ENCODE measurements around the gene TEKTIP1.

TEKTIP1 gene

DNA sequence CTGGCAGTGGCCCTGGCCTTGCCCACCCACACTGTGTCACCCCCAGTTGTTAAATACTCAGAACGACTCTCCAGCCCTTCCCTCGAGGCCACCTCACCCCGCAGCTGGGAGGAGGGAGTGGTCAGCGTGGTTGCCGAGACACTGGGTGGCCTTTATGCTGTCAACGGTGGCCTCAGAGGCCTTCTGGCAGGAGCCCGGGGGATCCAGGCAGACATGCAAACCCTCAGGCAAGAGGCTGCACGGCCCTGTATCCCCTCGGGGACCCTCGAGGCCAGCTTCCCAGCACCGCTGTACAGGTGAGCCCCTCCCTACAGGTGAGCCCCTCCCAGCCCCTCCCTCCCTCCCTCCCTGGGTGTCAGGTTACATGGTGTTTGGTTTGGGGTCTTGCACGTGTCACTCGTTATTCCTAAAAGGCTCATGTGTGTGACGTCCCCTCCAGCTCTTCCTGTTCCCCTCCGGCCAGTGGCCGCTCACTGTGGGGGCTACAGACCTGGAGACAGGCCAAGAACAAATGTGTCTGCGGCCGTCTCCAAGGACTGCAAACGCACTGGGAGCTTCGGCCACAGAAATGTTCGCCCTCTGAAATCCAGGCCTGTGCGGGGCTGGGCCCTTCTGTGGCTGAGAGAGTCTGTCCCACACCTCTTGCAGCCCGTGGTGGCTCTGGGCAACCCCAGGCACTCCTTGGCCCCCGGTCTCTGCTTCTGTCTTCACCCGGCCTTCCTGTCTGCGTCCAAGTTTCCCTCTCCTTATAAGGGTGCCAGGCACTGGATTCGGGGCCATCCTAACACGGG lies at the start of gene TEKTIP1:
TEKTIP1 (plus strand) TSS at position 210 of the 791 bp plus-strand sequence; CDS start at position 214, 4 bp downstream.
- DNase-seq, result no peak

DNA sequence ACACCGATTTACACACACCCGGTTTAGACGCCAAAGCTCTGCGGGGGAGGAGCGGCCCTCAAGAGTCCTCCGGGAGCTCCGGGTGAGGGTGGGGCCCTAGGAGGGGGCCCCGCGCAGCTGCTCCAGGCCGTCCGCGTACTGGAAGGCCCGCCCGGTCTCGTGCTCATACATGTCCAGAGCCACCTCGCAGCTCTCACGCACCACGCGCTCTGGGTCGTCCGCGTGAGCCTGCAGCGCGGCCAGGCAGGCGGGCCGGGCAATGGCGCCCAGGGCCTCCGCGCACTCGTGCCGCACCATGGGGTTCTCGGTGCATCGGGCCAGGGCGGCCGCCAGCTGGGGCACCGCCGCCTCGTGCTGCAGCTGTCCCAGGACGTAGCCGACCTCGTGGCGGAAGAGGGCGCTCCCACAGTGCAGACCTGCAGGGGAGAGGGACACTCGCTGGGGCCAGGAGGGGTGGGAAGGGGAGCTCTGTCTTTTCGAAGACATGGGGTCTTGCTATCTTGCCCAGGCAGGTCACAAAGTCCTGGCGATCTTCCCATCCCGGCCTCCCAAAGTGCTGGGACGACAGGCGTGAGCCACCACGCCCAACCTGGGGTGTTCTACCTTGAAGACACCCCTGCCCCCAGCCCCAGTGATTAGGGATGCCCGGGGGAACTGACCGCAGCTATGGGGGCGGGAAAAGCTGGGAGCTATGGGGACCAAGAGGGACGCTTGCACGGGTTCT lies 47.4 kb upstream of the TEKTIP1 start:
- no peak for DNase-seq

DNA sequence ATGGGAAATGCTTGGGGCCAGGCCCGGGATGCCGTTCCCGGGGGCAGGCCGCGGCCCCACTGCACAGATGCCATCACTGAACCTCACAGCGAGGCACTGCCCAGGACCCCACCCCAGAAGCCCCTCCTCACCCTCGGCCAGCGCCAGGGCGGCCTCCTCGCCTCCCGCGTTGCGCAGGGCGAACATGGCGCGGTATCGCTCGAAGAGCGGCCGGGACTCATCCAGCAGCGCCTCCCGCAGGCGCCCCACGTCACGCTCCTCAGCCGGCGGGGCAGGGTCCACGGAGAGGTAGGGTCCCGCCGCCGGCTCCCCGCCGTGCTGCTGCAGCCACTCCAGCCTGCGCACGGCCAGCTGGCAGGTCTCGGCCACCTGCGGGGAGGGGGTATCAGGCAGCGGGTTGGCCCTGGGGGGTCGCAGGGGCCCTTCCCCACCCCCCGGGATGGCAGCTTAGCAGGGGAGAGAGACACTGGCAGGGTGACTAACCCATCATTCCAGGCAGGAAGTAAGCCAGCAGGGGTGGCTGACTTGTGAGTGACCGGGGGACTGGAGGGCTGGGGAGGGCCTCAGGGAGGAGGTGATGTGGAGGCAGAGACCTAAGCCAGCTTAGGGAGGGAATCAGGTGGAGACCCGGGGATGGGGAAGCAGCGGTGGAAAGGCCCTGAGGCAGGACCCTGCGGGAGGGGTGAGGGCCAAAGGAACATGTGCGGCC lies 46.7 kb upstream of the TEKTIP1 start:
- no peak for DNase-seq

DNA sequence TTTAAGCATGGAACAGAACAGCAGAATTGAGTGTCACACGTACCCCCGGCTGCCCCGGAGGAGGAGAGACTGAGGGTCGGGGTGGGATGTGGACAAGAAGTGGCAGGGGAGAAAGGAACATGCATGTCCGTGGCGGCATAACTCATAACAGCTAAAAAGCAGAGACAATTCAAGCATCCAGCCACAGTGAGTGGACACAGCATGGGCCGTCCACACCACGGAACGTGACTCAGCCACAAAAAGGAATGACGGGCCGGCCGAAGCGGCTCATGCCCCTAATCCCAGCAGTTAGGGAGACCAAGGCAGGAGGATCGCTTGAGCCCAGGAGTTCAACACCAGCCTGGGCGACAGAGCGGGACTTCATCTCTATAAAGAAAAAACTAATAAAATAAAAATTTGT lies 46.1 kb upstream of the TEKTIP1 start:
- no peak for DNase-seq

DNA sequence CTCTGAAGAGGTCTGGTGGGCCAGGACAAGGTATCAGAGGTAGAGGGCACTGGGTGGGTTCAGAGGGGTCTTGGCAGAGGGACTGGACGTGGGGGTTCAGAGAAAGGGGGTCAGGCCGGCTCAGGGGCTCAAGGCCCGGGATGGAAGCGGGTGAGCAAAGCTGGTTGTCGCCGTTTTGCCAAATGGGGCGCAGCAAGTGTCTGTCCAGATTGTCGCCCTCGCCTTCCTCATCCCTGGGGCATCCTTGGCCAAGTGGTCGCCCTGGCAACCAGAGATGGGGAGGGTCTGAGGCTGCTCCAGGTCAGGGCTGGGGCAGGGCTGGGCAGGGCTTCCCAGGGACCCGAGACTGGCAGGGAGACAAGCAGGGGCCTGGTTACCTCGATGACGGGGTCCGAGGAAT lies 45.3 kb upstream of the TEKTIP1 start:
- DNase-seq, result no peak

DNA sequence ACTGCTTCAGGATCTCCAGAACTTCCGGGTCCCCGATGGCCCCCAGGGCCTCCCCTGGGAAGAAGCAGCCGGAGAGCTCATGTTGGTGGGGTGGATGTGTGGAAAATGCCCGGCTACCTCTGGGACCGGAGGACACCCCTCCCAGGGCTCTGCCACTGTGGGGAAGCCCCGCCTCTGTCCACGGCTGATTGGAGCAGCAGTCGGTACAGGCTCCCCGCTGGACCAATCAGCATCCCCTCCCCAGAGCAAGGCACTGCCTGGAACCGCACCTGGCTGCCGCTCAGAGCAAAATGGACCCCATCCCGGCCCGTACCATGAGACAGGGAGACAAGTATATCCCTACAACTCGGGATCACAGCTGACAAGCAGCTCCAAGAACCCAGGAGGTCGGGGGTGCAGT lies 44.9 kb upstream of the TEKTIP1 start:
- DNase-seq, result peak; percentile 43 to 58

DNA sequence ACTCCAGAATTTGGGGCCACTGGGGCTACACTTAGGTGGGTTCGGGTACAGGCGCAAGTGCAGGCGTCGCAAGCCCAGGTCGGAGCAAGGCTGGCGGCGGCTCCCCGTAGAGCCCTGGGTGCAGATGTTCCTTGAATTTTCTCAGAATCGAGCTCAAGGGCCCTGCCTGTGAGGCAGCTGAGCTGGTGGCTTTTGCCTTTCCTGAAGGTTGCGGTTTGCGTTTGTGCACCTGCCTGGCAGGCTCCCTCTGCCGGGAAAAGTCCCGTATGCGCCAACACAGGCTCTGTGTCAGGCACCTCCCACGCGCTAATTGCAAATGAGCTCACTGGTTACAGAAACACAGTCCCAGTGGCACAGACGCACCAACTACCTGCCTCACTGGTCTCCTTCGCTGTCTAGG lies 44.4 kb upstream of the TEKTIP1 start:
- DNase-seq, result peak; percentile 69

DNA sequence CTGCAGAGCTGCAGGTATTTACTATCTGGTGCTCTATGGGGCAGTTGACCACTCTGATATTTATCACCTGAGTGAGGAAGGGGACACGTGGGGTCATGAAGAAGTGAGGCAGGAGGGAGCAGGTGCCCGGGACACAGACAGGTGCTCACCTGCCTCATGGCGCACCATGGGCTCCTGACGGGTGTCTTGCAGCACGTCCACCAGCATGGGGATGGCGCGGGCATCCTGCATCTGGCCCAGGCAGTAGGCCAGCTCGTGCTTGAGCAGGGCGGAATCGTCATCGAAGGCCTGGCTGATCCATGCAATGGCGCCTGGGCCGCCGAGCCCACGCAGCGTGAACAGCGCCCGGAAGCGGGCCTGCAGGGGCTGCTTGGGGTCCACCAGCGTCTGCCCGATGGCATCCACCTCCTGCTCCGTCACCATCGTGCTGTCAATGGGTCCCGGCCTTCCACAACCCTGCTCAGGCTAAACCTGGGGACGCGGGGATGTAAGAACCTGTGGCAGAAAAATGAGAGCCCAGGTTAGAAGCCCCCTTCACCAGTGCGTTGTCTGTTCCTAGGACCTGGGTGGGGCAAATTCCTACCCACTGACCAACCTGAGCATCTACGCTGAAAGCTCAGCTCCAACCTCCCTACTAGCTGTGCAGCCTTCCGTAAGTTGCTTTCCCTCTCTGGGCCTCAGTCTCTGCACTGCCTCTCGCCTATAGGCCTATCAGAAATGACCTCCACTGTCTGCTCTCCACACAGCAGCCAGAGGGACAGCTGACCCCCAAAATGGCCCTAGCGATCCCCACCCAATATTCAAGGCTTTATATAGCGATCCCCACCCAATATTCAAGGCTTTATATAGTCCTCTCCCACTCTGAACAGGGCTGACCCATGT lies 42.3 kb upstream of the TEKTIP1 start:
- DNase-seq, result no peak

DNA sequence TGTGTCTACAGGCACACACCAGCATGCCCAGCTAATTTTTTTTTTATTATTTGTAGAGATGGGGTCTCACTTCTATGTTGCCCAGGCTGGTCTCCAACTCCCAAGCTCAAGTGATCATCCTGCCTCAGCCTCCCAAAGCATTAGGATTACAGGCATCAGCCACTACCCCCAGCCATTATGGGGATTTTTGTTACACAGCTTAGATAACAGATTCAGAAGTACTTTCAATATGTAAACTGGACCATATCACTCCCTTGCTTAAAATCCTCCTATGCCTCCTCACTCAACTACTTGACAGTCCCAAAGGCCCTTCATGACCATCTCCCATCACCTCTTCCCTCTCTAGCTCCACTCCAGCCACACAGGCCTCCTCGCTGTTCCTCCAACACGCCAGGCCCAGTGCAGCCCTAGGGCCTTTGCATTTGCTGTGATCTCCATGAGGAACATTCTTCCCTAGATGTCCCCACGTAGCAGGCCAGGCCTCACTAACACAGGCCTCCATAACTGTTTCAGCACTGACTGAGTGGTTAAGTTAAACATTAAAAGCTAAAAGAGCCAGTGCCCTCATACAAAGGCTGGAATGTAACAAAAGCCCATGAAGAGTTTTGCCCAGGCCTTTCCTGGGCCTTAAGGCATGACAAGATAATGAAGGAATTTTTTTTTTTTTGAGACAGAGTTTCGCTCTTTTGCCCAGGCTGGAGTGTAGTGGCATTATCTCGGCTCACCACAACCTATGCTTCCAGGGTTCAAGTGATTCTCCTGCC lies 41.0 kb upstream of the TEKTIP1 start:
- no peak for DNase-seq

DNA sequence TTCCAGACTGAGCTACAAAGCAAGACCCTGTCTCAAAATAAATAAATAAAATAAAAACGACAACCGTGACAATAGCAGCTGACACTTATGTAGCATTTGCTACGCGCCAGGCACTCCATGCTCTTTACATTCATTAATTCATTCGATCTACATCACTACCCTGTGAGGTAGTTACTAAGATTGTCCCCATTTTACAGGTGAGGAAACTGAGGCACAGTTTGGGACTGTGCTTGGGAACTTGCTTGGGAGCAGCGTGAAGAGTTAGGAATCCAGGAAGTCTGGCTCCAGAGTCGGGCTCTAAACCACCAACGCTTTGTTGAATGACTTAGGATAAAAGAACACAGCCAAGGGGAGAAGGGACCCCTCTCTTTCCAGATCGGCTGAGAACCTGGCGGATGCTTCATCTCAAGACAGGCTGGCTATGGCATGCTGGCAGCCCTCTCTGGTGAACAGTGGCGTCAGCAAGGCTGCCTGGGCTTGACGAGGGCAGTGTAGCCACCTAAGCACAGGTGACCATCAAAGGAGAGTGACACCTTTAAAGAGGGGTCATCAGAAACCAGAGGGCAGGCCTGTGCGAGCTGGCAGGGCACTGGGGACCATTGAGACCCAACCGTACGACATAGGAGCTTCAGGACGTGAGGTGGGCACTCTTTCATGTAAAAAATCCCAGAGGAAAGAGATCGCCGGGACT lies 39.1 kb upstream of the TEKTIP1 start:
- DNase-seq, result no peak

DNA sequence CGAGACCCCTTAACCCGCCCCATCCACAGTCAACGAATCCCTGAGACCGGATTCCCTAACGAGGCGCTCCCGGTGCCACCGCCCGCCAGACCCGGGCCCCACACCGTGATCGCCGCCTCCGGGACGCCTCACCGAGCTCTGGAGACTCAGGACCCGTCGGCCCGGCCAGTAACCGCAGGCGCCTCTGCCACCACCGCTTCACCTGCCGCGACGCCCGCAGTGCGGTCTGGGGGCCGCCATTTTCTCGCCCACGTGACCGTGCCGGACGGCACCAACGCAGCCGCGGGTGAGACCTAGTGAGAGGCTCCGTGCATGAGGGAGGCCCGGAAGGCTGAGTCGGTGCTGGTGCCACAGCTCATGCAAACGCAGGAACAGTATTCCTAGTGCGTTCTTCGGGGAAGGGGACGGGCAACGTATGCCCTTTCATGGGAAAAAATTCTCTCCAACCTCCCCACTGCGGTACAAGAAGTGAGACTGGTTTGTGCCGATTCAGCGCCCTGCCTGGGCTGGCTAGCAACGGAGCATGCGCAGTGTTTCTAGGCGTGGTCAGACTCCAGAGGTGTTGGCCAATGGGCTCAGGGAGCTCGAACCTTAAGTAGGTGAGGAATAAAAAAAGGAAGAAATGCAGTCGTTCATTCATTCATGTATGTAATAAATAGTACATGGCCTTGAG lies 38.4 kb upstream of the TEKTIP1 start, which contains the start of gene DOHH:
DOHH (minus strand) TSS at position 246 of the 673 bp plus-strand sequence. CDS start 3,860 bp downstream, outside the sequence.
- DNase-seq, result peak; percentile 96

DNA sequence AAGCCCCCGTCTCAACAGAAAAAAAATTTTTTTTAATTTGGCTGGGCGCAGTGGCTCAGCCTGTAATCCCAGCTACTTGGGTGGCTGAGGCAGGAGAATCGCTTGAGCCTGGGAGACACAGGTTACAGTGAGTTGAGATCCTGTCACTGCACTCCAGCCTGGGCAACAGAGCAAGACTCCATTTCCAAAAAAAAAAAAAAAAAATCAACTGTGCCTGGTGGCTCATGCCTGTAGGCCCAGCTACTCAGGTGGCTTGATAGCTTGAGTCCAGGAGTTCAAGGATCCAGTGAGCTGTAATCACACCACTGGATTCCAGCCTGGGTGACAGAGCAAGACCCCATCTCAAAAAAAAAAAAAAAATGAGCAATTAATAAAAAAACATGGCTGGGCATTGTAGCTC lies 37.2 kb upstream of the TEKTIP1 start:
- DNase-seq, result no peak

DNA sequence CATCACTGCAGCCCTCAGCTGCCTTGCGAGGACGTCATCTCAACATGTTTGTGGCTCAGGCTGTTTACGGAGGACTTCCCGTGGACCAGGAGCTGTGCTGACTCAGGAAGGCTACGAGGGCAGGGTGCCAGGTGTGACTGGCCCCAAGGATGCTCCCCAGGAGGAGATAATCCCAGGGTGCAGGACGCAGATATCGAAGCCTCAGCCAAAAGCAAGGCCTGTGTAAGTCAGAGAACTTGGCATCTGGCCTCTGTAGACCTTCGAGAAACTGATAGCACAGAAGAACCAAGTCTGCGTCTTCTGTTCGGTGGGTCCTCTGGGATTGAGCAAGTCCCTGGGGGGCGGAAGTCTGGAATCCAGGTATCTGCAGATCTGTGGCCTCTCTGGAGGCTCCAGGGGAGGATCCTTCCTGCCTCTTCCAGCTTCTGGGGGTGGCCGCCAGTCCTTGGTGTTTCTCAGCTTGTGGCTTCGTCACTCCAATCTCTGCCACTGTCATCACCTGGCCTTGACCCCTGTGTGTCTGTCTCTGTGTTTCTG lies 35.9 kb upstream of the TEKTIP1 start:
- no peak for DNase-seq

DNA sequence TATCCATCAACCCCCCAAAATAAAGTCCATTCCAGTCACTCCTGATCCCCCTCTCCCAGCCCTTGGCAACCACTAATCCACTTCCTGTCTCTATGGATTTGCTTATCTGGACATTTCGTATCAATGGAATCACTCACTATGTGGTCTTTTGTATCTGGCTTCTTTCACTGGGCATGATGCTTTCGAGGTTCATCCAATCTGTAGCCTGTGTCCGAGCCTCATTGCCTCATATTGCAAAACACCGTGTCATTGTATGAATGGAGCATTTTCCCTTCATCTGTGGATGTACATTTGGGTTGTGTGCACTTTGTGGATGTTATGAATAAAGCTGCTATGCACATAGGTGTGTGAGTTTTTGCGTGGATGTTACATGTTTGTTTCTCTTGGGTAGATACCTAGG lies 34.2 kb upstream of the TEKTIP1 start:
- DNase-seq, result no peak

DNA sequence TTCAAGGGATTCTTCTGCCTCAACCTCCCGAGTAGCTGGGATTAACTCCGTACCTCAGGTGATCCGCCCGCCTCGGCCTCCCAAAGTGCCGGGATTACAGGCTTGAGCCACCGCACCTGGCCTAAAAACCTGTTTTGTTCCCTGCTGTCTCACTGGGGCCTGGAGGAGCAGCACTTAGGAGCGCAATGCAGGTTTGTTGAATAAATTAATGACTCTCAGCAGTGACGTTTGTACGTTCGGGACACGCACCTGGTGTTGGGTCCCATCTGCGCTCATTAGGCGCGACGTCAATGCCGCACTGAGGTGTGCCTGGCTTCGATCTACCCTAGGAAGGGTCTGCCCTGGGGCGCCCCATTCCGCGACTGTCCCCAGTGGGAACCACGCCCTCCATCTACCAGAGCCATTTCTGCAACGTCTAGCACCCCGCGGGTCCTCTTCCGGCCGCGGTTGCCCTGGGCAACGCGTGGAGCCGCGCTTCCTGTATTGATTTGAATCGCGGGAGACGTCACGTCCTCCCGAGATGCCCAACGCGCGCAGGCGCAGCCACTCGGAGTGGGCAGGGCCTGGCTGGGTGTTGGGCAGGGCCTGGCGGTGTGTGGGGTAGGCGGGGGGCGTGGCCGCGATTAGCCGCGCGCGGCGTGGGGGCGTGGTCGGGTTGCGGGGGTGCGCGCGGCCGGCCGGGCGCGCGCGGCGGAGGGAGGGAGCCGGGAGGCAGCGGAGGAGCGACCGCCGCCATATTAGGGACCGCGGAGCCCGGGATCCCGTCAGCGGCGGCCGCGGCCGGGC lies 33.2 kb upstream of the TEKTIP1 start, which contains the start of gene FZR1:
FZR1 (plus strand) TSS at position 714 of the 786 bp plus-strand sequence. CDS start 16,679 bp downstream, outside the sequence.
- peak; percentile 99 to 100 for DNase-seq

DNA sequence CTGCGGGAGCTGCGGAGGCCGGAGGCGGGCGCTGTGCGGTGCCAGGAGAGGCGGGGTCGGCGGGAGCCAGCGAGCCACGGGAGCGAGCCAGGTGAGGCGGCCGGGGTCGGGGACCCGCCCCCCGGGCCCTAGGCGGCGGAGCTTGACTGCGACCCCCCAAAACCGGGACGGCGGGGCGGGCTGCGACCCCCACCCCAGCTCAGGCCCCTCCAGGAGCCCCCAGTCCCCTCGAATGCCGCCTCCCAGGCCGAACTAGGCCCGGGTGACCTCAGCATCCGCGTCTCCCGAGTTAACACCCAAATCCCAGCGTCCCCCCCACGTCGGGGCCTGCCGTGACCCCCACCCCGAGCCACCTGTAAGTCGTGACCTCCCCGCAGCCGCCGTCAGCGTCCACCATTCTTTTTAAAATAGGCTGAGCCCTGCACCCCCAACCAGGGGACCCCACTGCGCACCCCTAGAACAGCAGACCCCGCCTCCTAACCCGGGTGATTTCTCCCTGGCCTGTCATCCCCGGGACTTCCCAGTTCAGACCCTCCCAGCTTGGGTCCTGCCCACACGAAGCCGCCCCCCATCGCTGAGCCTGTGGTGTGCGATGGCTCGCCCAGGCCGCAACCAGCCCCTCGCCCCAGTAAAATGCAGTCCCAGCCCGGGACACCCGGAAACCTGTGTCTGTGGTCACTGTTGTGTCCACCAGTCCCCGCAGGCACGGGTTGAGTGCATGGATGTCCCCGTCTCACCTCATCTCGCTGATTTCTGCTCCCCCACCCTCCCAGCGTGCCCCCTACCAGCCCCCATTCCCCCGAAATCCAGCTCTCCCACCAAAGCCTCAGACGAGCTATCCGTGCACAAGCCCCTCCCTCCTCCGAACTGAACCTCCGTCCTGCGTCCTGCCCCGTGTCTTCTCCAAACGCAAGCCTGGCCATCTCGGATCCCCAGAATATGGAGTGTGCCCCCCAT lies 32.3 kb upstream of the TEKTIP1 start:
- DNase-seq, result peak; percentile 33 to 40

DNA sequence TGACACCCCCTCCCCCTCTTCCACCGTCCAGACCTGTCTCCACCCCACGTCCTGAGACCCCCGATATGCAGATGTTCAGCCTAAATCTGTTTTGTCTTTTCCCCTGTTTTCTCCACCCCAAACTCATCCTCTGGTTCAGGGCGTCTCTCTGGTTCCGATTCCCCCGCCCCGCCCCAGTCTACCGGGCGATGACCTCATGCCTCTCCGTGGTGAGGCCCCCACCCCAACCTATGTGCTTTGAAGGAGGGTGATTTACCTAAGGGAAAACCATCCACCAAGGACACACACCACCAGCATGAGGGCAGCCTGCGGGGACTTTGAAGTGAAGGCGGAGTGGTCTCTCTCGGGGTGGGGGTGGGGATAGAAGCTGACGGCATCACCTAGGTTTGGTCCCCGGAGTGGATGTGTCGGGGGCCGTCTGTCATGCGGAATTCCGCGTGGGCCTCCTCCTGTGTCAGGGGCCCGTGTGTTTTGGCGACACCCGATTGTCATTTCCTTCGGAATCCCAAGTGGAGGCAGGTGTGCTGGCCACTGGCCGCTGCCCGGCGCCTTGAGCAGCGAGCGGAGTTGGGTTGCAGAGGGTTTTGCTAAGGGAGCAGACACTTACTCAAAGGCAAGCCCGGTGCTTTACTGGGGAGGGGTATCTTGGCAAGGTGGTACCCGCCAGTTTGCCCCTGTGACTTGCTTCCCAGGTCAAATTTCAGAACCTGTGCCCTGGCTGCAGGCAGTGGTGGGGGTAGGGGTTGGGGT lies 31.4 kb upstream of the TEKTIP1 start:
- peak; percentile 48 to 51 for DNase-seq

Measured in stimulated activated CD4-positive, alpha-beta T cell treated with anti-CD3 and anti-CD28 coated beads, Interleukin-2, amount 100 ng/mL, for 24 hours (primary cell).